Calu3 (cell line): Measurements from ENCODE around the gene SP140. TPM values are rescaled to one million over a fixed set of nuclear protein-coding genes. Genes with fewer than 3 reads are reported as not detected.

ENCODE experiments used
- BruUV-seq: library from RNA; stranded (reverse); fragments of 400-500 nt; replicated peaks from 2 replicates; lab custom pipeline; 2021; lab: Mats Ljungman, UMichigan
- CTCF ChIA-PET: fragments of 300-600 bp; sonication (Branson Sonifier 250); formaldehyde crosslinking; loops from one replicate; lab custom pipeline; 2022; ENCODE audit warnings: antibody characterized with exemption; lab: Charles Lee
- DNase-seq: peaks from one replicate; pipeline ENCODE4 v3.0.0; 2022
- H3K27ac Mint-ChIP-seq: one replicate; pipeline ENCODE4 v1.8.0; 2022; ENCODE audit warnings: mixed read lengths; ENCODE audit not compliant: unreplicated experiment
- H3K27me3 Mint-ChIP-seq: one replicate; pipeline ENCODE4 v1.8.0; 2022; ENCODE audit warnings: mixed read lengths; ENCODE audit not compliant: unreplicated experiment
- H3K36me3 Mint-ChIP-seq: one replicate; pipeline ENCODE4 v1.8.0; 2022; ENCODE audit warnings: mild to moderate bottlenecking, moderate library complexity, mixed read lengths; ENCODE audit not compliant: insufficient read depth, unreplicated experiment
- H3K4me1 Mint-ChIP-seq: one replicate; pipeline ENCODE4 v1.8.0; 2022; ENCODE audit warnings: mild to moderate bottlenecking, low read depth, mixed read lengths; ENCODE audit not compliant: unreplicated experiment
- H3K4me3 Mint-ChIP-seq: one replicate; pipeline ENCODE4 v1.8.0; 2022; ENCODE audit warnings: mild to moderate bottlenecking, low read depth, moderate library complexity, mixed read lengths; ENCODE audit not compliant: unreplicated experiment
- H3K9me3 Mint-ChIP-seq: one replicate; pipeline ENCODE4 v1.8.0; 2022; ENCODE audit warnings: low read depth, mixed read lengths; ENCODE audit not compliant: unreplicated experiment
- CTCF ChIP-seq: fragments of 200-600 bp; IDR thresholded peaks from one replicate; pipeline ENCODE4 v1.8.0; 2022; ENCODE audit warnings: antibody characterized with exemption; ENCODE audit not compliant: unreplicated experiment
- intact Hi-C: fragments of 100-400 bp; cut with micrococcal nuclease; formaldehyde crosslinking; loops from one replicate; pipeline ENCODE4 v1.10.0; 2022; ENCODE audit not compliant: unreplicated experiment
- total RNA-seq: library from RNA; stranded (reverse); gene quantifications from 2 replicates; pipeline ENCODE4 v1.2.3, GENCODE V29; 2022

Gene SP140
- total RNA-seq, 1 experiment from 2014 or later, result 10.9 TPM

- DNase-seq, result no peak
- no TSS peak for BruUV-seq
Observed at GRCh38 chr2:230181195-230181594, 44.3 kb upstream of the SP140 start.

GRCh38 chr2:230184727-230185578, 40.6 kb upstream of the SP140 start:
- no peak for DNase-seq
- no TSS peak for BruUV-seq
- no peak overlapping the region for H3K4me3 Mint-ChIP-seq
- H3K27ac Mint-ChIP-seq, result no peak overlapping the region
- H3K36me3 Mint-ChIP-seq, result peaks cover 6% of the 10 kb centered on the region
- H3K4me1 Mint-ChIP-seq, result no peaks in the 10 kb centered on the region
- CTCF ChIA-PET, result no interaction called here
- intact Hi-C loops, result no loop called here
- peaks cover 6% of the 10 kb centered on the region for H3K9me3 Mint-ChIP-seq
- no peaks in the 10 kb centered on the region for H3K27me3 Mint-ChIP-seq
- no peak for TF ChIP-seq CTCF

More at GRCh38 chr2:230181195-230181594, 44.3 kb upstream of the SP140 start:
- H3K27me3 Mint-ChIP-seq, result no peaks in the 10 kb centered on the region
- H3K36me3 Mint-ChIP-seq, result peaks cover 9% of the 10 kb centered on the region
- H3K9me3 Mint-ChIP-seq, result peaks cover 2% of the 10 kb centered on the region
- H3K4me1 Mint-ChIP-seq, result no peaks in the 10 kb centered on the region
- H3K27ac Mint-ChIP-seq, result no peak overlapping the region
- intact Hi-C loops, result no loop called here
- CTCF ChIA-PET, result no interaction called here
- TF ChIP-seq CTCF, result no peak
- no peak overlapping the region for H3K4me3 Mint-ChIP-seq

- no TSS peak for BruUV-seq
- intact Hi-C loops, result no loop called here
- no peak for DNase-seq
Observed at GRCh38 chr2:230202430-230203109, 23.0 kb upstream of the SP140 start.

More at GRCh38 chr2:230202430-230203109, 23.0 kb upstream of the SP140 start:
- TF ChIP-seq CTCF, result no peak
- Mint-ChIP-seq H3K36me3 (peaks cover 10% of the 10 kb centered on the region), H3K4me3 (no peak overlapping the region), H3K9me3 (peaks cover 2% of the 10 kb centered on the region), H3K27ac (no peak overlapping the region), H3K4me1 (peaks cover 17% of the 10 kb centered on the region), H3K27me3 (no peaks in the 10 kb centered on the region)
- CTCF ChIA-PET, result no interaction called here
